Glutamatergic neuron (in vitro differentiated cells): ENCODE data around the gene KCNMA1. TPM values are rescaled to one million over a fixed set of nuclear protein-coding genes. Genes with fewer than 3 reads are reported as not detected.

Experiments used
- DNase-seq: peaks from one replicate; pipeline ENCODE4 v3.0.0; 2022
- H3K27ac Mint-ChIP-seq: one replicate; pipeline ENCODE4 v1.8.0; 2020; ENCODE audit warnings: mild to moderate bottlenecking, mixed read lengths, inconsistent platforms; ENCODE audit not compliant: unreplicated experiment
- H3K27me3 Mint-ChIP-seq: one replicate; pipeline ENCODE4 v1.8.0; 2020; ENCODE audit warnings: mild to moderate bottlenecking, moderate library complexity, mixed read lengths, inconsistent platforms; ENCODE audit not compliant: unreplicated experiment
- H3K36me3 Mint-ChIP-seq: one replicate; pipeline ENCODE4 v1.8.0; 2020; ENCODE audit warnings: mild to moderate bottlenecking, mixed read lengths, inconsistent platforms; ENCODE audit not compliant: unreplicated experiment
- H3K4me1 Mint-ChIP-seq: one replicate; pipeline ENCODE4 v1.8.0; 2020; ENCODE audit warnings: mild to moderate bottlenecking, low read depth, mixed read lengths, inconsistent platforms; ENCODE audit not compliant: unreplicated experiment
- H3K4me3 Mint-ChIP-seq: one replicate; pipeline ENCODE4 v1.8.0; 2020; ENCODE audit warnings: mild to moderate bottlenecking, mixed read lengths, inconsistent platforms; ENCODE audit not compliant: unreplicated experiment
- H3K9me3 Mint-ChIP-seq: one replicate; pipeline ENCODE4 v1.8.0; 2020; ENCODE audit warnings: mild to moderate bottlenecking, moderate library complexity, mixed read lengths, inconsistent platforms; ENCODE audit not compliant: unreplicated experiment
- total RNA-seq: library from RNA; stranded (reverse); fragmentation: NEBNext Ultra II Directional; extraction: Animal tissue kit (Norgen Biotek cat#: 25700); gene quantifications from one replicate; pipeline ENCODE4 v1.2.1, GENCODE V29; 2021; ENCODE audit not compliant: unreplicated experiment
- TF ChIP-seq, protein P1 (sequence below): fragments of 200-600 bp; sonication (generic); IDR thresholded peaks from one replicate; pipeline ENCODE4 v1.5.0; 2021; ENCODE audit not compliant: partially characterized antibody, unreplicated experiment

The KCNMA1 gene
- total RNA-seq, 1 donor from 2014 or later = 3.2 TPM

DNA sequence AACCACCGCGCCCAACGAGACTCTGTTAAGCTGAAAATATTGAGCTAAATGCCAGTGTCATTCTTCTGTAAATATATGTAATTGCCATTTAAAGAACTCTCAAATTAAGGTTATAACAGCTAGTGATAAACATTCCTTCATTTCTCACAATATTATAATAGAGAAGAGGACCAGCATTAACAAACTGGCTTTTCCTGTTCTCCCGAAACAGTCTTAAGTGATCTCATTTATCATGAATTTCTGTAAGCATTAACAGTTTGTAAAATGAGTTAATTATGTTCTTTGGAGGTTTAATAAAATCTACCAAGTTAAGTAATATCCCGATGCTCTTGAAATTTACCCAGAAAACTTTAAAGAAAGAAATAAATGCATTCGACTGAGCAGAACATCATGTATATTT is 352.8 kb downstream of the KCNMA1 start:
- TF ChIP-seq, protein P1, sequence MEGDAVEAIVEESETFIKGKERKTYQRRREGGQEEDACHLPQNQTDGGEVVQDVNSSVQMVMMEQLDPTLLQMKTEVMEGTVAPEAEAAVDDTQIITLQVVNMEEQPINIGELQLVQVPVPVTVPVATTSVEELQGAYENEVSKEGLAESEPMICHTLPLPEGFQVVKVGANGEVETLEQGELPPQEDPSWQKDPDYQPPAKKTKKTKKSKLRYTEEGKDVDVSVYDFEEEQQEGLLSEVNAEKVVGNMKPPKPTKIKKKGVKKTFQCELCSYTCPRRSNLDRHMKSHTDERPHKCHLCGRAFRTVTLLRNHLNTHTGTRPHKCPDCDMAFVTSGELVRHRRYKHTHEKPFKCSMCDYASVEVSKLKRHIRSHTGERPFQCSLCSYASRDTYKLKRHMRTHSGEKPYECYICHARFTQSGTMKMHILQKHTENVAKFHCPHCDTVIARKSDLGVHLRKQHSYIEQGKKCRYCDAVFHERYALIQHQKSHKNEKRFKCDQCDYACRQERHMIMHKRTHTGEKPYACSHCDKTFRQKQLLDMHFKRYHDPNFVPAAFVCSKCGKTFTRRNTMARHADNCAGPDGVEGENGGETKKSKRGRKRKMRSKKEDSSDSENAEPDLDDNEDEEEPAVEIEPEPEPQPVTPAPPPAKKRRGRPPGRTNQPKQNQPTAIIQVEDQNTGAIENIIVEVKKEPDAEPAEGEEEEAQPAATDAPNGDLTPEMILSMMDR = no peak
- Mint-ChIP-seq H3K4me1 (no peaks in the 10 kb centered on the region), H3K4me3 (no peak overlapping the region), H3K27ac (no peak overlapping the region), H3K36me3 (peaks cover 4% of the 10 kb centered on the region), H3K9me3 (no peaks in the 10 kb centered on the region), H3K27me3 (peaks cover 5% of the 10 kb centered on the region)
- no peak for DNase-seq

DNA sequence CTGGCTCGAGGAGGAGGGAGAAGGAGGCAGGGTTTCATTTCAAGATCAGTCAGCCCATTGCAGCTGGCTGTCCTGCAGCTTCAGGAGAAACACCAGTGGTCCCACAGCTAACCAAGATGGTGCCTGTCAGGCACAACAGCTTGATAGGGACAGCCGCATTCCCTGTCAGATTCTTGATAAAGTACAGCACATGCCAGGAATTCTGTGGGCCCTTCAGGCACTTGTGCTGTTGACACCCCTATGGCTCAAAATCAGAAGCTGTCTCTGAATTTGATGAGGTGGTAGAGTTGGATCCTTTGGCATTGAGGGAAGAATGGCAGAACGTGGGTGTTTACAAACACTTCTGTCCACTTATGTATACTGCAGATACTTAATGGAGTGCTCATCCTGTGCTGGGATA is 354.3 kb downstream of the KCNMA1 start:
- peaks cover 10% of the 10 kb centered on the region for H3K36me3 Mint-ChIP-seq
- no peak overlapping the region for H3K4me3 Mint-ChIP-seq
- H3K4me1 Mint-ChIP-seq = no peaks in the 10 kb centered on the region
- H3K27ac Mint-ChIP-seq = no peak overlapping the region
- DNase-seq = no peak
- TF ChIP-seq, protein P1 = no peak
- no peaks in the 10 kb centered on the region for H3K9me3 Mint-ChIP-seq
- H3K27me3 Mint-ChIP-seq = peaks cover 2% of the 10 kb centered on the region

DNA sequence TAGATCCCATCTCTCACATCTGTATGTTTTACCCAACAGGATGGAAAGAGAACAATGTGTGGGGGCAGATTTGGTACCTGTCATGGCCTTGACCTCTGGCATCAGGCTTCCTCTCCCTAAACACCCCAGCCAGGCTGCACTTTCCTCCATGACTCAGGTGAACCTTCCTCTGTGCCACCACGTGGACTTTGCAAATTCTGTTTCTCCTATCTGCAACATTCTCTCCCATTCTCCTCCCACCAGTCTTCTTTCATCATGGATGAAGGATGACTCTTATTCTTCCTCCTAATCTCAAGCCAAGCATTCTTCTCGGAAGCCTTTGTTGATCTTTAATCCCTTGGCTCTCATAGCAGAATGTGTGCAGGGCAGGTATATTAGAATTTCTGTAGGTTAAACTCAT is 355.4 kb downstream of the KCNMA1 start:
- TF ChIP-seq, protein P1 = no peak
- Mint-ChIP-seq H3K27ac (no peak overlapping the region), H3K9me3 (no peaks in the 10 kb centered on the region), H3K36me3 (peaks cover 10% of the 10 kb centered on the region), H3K4me1 (no peaks in the 10 kb centered on the region), H3K4me3 (no peak overlapping the region), H3K27me3 (peaks cover 2% of the 10 kb centered on the region)
- no peak for DNase-seq

DNA sequence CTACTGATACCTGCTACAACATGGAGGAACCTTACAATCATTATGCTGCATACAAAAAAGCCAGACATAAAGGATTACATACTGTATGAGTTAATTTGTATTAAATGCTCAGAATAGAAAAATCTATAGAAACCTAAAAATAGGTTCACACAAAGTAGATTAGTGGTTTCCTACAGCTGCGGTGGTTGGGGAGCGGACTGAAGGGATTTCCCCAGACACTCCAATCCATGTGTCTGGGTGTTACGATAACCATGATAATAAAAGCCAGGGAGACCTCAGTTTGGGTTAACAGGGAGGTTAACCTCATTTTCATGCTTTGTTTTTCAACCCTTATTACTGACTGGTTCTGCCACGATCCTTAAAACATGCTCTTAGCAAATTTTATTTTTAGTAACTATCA is 355.9 kb downstream of the KCNMA1 start:
- Mint-ChIP-seq H3K4me1 (no peaks in the 10 kb centered on the region), H3K9me3 (no peaks in the 10 kb centered on the region), H3K27ac (no peak overlapping the region), H3K4me3 (no peak overlapping the region), H3K36me3 (peaks cover 10% of the 10 kb centered on the region), H3K27me3 (peaks cover 2% of the 10 kb centered on the region)
- no peak for DNase-seq
- TF ChIP-seq, protein P1 = no peak

DNA sequence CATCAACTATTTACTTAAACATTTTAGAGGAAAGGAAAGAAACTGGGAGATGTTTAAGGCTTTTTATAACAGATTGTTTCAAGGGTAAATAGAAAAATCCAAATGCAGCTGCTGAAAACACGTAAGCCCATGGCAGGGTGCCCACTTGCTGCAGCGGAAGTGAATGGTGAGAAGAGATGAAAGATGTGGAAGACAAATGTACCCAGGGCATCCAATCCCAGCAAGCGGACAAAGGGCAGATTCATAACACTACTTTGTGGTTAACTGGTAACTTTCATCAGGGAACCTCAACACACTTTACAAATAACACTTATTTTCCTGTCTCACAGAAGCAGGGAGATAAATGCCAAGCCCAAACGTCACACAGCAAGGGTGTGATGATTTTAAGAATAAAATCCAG is 358.4 kb downstream of the KCNMA1 start:
- Mint-ChIP-seq H3K4me3 (no peak overlapping the region), H3K27me3 (peaks cover 6% of the 10 kb centered on the region), H3K9me3 (no peaks in the 10 kb centered on the region), H3K36me3 (peaks cover 10% of the 10 kb centered on the region), H3K4me1 (no peaks in the 10 kb centered on the region), H3K27ac (no peak overlapping the region)
- no peak for DNase-seq
- TF ChIP-seq, protein P1 = no peak
